Measurements from ENCODE around the gene TANC2.

DNA sequence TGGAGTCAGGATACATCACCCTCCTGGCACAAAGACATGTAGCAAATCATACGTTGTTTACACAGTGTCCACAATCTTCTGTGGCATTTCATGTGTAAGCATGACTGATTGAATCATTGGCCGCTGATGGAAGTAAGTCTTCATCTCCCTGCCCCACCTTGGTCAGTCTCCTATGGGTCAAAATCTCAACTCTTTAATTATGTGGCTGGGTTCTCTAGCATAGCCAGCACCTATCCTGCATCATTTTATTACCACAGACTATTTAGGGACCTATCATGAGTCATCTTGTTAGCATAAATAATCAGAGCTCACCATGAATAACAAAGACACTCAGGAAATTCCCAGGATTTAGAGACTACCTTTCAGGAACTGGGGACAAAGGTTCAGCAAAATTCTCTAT lies 15.9 kb downstream of the TANC2 start:
- TF ChIP-seq EZH2 (IDR thresholded peaks at IDR 0.05; ENCODE audit: low read length, unreplicated experiment) (no peak), CTCF (conservative IDR thresholded peaks at IDR 0.05; ENCODE audit: low read depth, low read length) (no peak), EZH2phosphoT487 (IDR thresholded peaks at IDR 0.05; ENCODE audit: borderline replicate concordance, low read length) (no peak)
